Activated CD8-positive, alpha-beta T cell treated with anti-CD3 and anti-CD28 coated beads, Interleukin-2, amount 10 ng/mL, durations not matched to agents 7 days and 5 days (primary cell): ENCODE measurements around the gene TMEM184A. TPM values are rescaled to one million over a fixed set of nuclear protein-coding genes. Genes with fewer than 3 reads are reported as not detected.

Experiments
- ATAC-seq: fragments of 150-1000 bp; cut with Tn5 transposase; one replicate; pipeline ENCODE4 v1.10.0; 2021; ENCODE audit warnings: moderate library complexity
- CTCF ChIA-PET: fragments of 350-600 bp; sonication (Branson Sonifier 250); formaldehyde crosslinking; loops from one replicate; lab custom pipeline; 2021; ENCODE audit warnings: antibody characterized with exemption; lab: Charles Lee
- POLR2A ChIA-PET: fragments of 350-600 bp; sonication (Branson Sonifier 250); formaldehyde crosslinking; loops from one replicate; lab custom pipeline; 2021; ENCODE audit warnings: antibody characterized with exemption; lab: Charles Lee
- DNase-seq: peaks from one replicate; pipeline ENCODE4 v3.0.0-alpha.2; 2020
- H3K27ac Mint-ChIP-seq: one replicate; pipeline ENCODE4 v1.8.0; 2021; ENCODE audit warnings: mild to moderate bottlenecking, mixed read lengths
- H3K27me3 Mint-ChIP-seq: one replicate; pipeline ENCODE4 v1.8.0; 2021; ENCODE audit warnings: low read depth, mixed read lengths
- H3K36me3 Mint-ChIP-seq: one replicate; pipeline ENCODE4 v1.8.0; 2021; ENCODE audit warnings: low read depth, mixed read lengths
- H3K4me1 Mint-ChIP-seq: one replicate; pipeline ENCODE4 v1.8.0; 2021; ENCODE audit warnings: low read depth, mixed read lengths
- H3K4me3 Mint-ChIP-seq: one replicate; pipeline ENCODE4 v1.8.0; 2021; ENCODE audit warnings: mild to moderate bottlenecking, mixed read lengths
- H3K9me3 Mint-ChIP-seq: one replicate; pipeline ENCODE4 v1.8.0; 2022; ENCODE audit warnings: mixed read lengths; ENCODE audit not compliant: insufficient read depth
- total RNA-seq, 2 experiments: library from RNA; stranded (reverse); gene quantifications; one replicate each; pipeline ENCODE4 v1.2.3, GENCODE V29; 2021

The TMEM184A gene
- total RNA-seq, 2 experiments from 2014 or later = not detected

DNA sequence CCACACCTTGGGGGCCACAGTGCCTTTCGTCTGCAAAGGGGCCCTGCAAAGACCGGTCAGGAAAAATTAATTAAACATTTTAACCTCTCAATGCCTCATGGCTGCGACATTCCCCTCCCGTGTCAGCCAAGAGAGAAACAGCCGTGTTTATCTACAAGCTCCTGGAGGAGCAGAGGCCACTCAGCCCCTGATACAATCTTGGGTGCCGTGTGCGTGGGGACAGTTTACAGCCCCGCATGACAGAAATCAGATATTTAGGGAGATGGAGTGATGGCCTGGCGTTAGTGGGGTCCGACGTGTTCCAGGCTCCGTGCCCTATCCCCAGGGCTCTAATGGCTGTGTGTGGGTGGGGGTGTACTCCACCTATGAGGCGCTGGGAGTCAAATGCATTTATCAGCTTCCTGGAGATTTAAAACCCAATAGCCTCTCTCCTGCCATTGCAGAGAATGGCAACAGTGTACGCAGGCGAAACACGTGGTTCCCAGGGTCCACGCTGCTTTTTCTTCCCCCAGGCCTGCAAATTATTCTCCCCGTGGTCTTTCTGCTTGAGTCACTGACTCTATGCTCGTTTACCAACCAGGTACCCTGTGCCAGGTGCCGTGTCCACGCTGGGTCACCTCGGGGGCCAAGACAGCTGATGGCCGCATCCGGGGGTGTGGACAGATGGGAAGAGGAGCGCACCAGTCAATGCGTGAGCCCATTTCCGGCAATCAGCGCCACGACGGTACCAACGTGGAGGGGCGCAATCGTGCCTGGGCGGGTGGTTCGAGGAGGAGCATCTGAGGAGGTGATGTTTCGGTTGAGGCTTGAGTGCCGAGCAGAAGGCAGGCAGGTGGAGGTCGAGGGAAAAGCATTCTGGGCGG, 40.4 kb upstream of the TMEM184A start:
- Mint-ChIP-seq H3K9me3 (no peaks in the 10 kb centered on the region), H3K27me3 (peaks cover 19% of the 10 kb centered on the region), H3K36me3 (no peaks in the 10 kb centered on the region), H3K4me1 (peaks cover 16% of the 10 kb centered on the region), H3K4me3 (no peak overlapping the region), H3K27ac (no peak overlapping the region)
- ChIA-PET POLR2A (no interaction called here), CTCF (interaction anchor here (1.2 kb wide), 1 partner anchor 17 kb away, joined by 3 read pairs; no protein-coding TSS in a partner anchor)
- DNase-seq (no peak), ATAC-seq (no peak)

DNA sequence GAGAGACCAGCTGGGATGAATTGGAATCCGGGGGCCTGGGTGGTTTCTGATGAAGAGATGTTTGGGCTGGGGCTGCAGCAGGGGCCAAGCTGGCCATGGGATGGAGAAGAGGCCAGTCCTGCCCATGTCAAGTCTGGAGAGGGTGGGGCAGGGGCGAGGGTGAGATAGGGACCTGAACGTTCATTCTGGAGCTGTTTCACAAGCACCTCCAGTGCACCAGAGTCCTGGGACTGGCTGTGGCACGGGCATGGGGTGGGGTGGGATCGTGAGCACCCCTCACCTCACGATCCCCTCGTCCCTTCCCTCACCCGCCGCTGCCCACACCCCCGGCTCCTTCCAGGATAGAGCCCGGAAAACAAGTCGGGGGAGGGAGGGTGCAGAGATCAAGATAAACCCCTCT, 39.6 kb upstream of the TMEM184A start:
- DNase-seq (no peak), ATAC-seq (no peak)
- Mint-ChIP-seq H3K36me3 (no peaks in the 10 kb centered on the region), H3K9me3 (no peaks in the 10 kb centered on the region), H3K27me3 (peaks cover 26% of the 10 kb centered on the region), H3K27ac (no peak overlapping the region), H3K4me1 (peaks cover 22% of the 10 kb centered on the region), H3K4me3 (no peak overlapping the region)
- ChIA-PET CTCF (no interaction called here), POLR2A (no interaction called here)

DNA sequence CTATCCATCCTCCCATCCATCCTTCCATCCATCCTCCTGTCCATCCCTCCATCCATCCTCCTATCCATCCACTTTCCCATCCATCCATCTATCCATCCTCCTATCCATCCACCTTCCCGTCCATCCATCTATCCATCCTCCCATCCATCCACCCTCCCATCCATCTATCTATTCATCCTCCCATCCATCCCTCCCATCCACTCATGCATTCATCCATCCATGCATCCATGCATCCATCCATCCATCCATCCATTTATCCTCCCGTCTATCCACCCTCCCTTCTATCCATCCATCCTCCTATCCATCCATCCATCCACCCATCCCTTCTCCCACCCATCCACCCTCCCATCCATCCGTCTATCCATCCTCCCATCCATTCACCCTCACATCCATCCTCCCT, 39.0 kb upstream of the TMEM184A start:
- peaks cover 25% of the 10 kb centered on the region for H3K4me1 Mint-ChIP-seq
- POLR2A ChIA-PET = no interaction called here
- DNase-seq (no peak), ATAC-seq (no peak)
- H3K36me3 Mint-ChIP-seq = no peaks in the 10 kb centered on the region
- no peak overlapping the region for H3K27ac Mint-ChIP-seq
- H3K9me3 Mint-ChIP-seq = no peaks in the 10 kb centered on the region
- peaks cover 29% of the 10 kb centered on the region for H3K27me3 Mint-ChIP-seq
- CTCF ChIA-PET = no interaction called here
- H3K4me3 Mint-ChIP-seq = no peak overlapping the region

DNA sequence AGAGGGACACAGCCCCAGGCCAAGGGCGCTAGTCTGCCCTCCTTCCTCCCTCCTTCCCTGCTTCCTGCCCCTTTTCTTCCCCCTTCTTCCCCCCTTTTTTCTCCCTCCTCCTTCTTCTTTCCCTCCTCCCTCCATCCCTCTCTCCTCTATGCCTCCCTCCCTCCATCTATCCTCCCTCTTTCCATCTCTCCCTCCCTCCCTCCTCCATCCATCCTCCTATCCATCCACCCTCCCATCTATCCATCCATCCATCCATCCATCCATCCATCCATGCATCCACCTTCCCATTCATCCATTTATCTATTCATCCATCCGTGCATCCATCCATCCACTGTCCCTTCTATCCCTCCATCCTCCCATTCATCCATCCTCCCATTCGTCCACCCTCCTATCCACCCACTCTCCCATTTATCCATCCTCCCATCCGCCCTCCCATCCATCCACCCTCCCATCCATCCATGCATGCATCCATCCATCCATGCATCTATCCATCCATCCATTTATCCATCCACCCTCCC, 38.0 kb upstream of the TMEM184A start:
- Mint-ChIP-seq H3K9me3 (no peaks in the 10 kb centered on the region), H3K4me1 (peaks cover 25% of the 10 kb centered on the region), H3K27me3 (peaks cover 31% of the 10 kb centered on the region), H3K4me3 (no peak overlapping the region), H3K36me3 (peaks cover 2% of the 10 kb centered on the region), H3K27ac (no peak overlapping the region)
- CTCF ChIA-PET = no interaction called here
- DNase-seq = no peak
- no peak for ATAC-seq
- POLR2A ChIA-PET = no interaction called here

DNA sequence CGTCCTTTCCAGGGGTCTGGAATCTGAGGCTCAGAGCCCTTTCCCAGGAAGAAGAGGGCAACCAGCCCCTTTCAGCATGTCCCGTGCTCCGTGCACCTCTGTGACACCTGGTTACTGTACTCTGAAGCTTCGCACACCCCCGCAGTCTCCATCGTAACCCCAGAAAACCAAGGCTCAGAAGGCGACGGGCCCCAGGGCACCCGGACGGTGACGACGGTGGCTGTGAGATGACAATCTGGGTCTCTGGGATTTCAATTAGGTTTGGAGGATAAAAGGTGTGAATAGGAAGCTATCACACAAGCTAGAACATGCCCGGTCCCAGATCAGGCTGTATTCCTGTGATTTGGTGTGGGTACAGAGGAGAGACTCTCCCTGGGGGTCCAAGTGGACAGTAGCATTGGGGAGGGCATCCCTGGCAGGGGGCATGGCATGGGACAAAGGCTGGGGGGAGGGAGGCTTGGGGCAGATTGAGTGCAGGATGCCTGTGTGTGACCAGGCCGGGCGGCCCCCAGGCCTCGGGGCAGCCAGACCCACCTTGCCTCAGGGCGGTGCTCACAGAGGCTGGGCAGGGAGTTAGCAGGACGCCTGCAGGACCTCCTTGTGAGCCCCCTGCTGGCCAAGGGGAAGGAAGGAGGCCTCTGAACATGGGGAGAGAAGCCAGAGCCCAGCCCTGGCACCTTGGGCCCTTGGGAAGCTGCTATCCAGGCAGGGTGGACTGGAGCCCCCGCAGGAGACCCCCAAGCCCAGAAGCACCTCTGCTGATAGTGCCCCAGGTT, 37.3 kb upstream of the TMEM184A start:
- Mint-ChIP-seq H3K9me3 (no peaks in the 10 kb centered on the region), H3K27me3 (peaks cover 31% of the 10 kb centered on the region), H3K27ac (no peak overlapping the region), H3K4me3 (no peak overlapping the region), H3K4me1 (peaks cover 25% of the 10 kb centered on the region), H3K36me3 (peaks cover 2% of the 10 kb centered on the region)
- CTCF ChIA-PET = interaction anchor here (0.7 to 1.4 kb wide), 3 partner anchors 13 to 296 kb away, joined by 3 to 4 read pairs (median 3); no protein-coding TSS in a partner anchor
- no peak for ATAC-seq
- DNase-seq = peak; percentile 28
- POLR2A ChIA-PET = no interaction called here

DNA sequence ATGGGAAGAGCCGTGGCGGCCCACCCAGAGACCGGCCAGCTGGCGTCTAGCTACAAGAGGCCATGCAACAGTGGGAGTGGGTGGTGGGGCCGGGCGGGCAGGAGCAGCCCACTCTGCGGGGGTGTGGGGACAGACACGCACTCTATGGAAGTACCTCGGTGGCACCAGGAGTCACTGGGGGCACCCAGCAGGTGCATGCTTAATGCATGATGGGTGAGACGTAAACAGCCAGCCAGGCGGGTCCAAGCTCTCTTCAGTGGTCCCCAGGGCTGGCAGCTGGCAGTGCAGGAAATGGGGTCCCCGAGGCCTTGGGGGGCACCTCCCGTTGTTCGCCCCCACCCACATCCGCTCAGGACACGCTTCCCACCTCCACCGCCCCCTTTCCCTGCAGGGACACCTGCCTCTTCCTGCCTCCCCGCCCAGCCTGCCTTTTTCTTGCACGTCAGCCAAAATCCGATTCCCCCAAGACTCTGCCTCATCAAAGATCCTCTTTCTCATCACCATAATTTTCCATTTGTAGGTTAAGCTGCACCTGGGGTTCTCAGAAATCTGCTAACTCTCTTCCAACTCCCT, 36.4 kb upstream of the TMEM184A start:
- Mint-ChIP-seq H3K27ac (no peak overlapping the region), H3K4me3 (peak overlapping the region; percentile 19), H3K4me1 (peaks cover 25% of the 10 kb centered on the region), H3K36me3 (peaks cover 2% of the 10 kb centered on the region), H3K27me3 (peaks cover 31% of the 10 kb centered on the region), H3K9me3 (no peaks in the 10 kb centered on the region)
- ChIA-PET CTCF (interaction anchor here (0.7 to 1.4 kb wide), 3 partner anchors 12 to 297 kb away, joined by 3 to 4 read pairs (median 3); no protein-coding TSS in a partner anchor), POLR2A (no interaction called here)
- DNase-seq = no peak
- peak; percentile 29 for ATAC-seq

DNA sequence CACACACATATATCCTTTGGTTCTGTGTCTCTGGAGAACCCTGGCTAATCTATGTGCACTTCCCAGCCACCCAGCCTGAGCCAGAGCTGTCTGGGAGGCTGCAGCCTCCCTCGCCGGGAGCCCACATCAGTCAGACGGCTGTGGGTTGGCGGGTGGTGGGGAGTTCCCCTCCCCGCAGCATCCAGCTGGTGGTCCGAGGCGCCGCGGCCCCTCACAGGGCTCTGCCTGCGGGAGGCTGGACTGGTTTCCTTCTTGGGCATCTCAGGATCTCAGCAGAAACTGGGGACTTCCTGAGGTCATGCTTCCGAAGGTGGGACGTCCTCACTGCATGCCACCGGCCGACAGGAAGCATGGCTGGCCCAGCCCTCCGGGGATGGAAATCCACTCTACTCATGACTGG, 35.9 kb upstream of the TMEM184A start:
- ATAC-seq (peak; percentile 43), DNase-seq (no peak)
- CTCF ChIA-PET = interaction anchor here (1.4 kb wide), 1 partner anchor 11 kb away, joined by 3 read pairs; no protein-coding TSS in a partner anchor
- POLR2A ChIA-PET = no interaction called here
- H3K27ac Mint-ChIP-seq = no peak overlapping the region
- peaks cover 31% of the 10 kb centered on the region for H3K27me3 Mint-ChIP-seq
- H3K36me3 Mint-ChIP-seq = peaks cover 2% of the 10 kb centered on the region
- peaks cover 25% of the 10 kb centered on the region for H3K4me1 Mint-ChIP-seq
- H3K9me3 Mint-ChIP-seq = no peaks in the 10 kb centered on the region
- H3K4me3 Mint-ChIP-seq = peak overlapping the region; percentile 19

DNA sequence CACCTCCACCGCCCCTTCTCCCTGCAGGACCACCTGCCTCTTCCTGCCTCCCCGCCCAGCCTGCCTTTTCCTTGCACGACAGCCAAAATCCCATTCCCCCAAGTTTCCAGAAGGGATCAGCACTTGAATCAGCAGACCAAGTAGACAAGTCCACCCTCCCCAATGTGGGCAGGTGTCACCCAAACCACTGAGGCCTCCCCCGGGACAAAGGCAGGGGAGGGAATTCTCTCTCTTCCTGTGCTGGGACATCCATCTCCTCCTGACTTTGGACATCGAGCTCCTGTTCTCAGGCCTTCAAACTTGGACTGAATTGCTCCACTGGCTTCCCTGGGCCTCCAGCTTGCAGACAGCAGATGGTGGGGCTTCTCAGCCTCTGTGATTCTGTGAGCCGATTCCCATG, 35.4 kb upstream of the TMEM184A start:
- Mint-ChIP-seq H3K27me3 (peaks cover 31% of the 10 kb centered on the region), H3K27ac (no peak overlapping the region), H3K4me3 (no peak overlapping the region), H3K4me1 (peaks cover 25% of the 10 kb centered on the region), H3K36me3 (peaks cover 2% of the 10 kb centered on the region), H3K9me3 (no peaks in the 10 kb centered on the region)
- DNase-seq = no peak
- ChIA-PET CTCF (no interaction called here), POLR2A (no interaction called here)
- no peak for ATAC-seq

DNA sequence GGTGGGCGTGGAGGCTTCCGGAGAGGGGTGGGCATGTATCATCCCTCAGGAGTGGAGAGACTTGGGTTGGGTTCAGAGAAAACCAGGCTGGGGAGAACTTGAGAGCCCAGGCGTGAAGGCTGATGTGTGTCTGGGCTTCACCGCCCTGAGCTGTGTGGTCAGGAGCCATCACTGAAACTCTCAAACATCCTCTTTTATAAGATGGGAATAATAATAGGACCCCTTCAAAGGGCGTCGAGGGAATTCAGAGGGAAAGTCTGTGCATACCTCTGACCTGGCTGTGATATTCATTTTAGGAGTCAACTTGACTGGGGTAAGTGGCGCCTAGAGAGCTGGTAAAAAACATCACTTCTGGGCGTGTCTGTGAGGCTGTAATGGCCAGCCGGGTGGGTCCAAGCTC, 34.9 kb upstream of the TMEM184A start:
- H3K9me3 Mint-ChIP-seq = no peaks in the 10 kb centered on the region
- no peak for DNase-seq
- peaks cover 25% of the 10 kb centered on the region for H3K4me1 Mint-ChIP-seq
- CTCF ChIA-PET = interaction anchor here (0.5 kb wide), 1 partner anchor 107 kb away, joined by 3 read pairs; no protein-coding TSS in a partner anchor
- ATAC-seq = no peak
- H3K36me3 Mint-ChIP-seq = peaks cover 2% of the 10 kb centered on the region
- POLR2A ChIA-PET = no interaction called here
- peaks cover 31% of the 10 kb centered on the region for H3K27me3 Mint-ChIP-seq
- no peak overlapping the region for H3K4me3 Mint-ChIP-seq
- no peak overlapping the region for H3K27ac Mint-ChIP-seq

DNA sequence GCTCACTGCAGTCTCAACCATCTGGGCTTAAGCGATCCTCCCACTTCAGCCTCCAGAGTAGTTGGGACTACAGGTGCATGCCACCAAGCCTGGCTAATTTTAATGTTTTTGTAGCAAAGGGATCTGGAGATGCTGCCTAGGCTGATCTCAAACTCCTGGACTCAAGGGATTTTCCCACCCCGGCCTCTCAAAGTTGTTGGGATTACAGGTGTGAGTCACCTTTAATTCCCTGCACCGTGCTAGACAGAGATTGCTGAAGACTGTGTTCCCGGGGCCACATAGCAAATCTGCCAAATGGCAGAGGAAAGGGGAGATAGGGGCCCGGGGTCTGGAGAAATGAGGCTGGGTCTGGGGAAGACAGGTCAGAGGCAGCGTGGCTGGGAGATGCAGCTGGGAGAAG, 34.5 kb upstream of the TMEM184A start:
- peaks cover 2% of the 10 kb centered on the region for H3K36me3 Mint-ChIP-seq
- H3K9me3 Mint-ChIP-seq = no peaks in the 10 kb centered on the region
- H3K27ac Mint-ChIP-seq = no peak overlapping the region
- ATAC-seq (no peak), DNase-seq (no peak)
- peaks cover 25% of the 10 kb centered on the region for H3K4me1 Mint-ChIP-seq
- peaks cover 31% of the 10 kb centered on the region for H3K27me3 Mint-ChIP-seq
- ChIA-PET POLR2A (no interaction called here), CTCF (interaction anchor here (0.5 kb wide), 1 partner anchor 108 kb away, joined by 3 read pairs; no protein-coding TSS in a partner anchor)
- no peak overlapping the region for H3K4me3 Mint-ChIP-seq

DNA sequence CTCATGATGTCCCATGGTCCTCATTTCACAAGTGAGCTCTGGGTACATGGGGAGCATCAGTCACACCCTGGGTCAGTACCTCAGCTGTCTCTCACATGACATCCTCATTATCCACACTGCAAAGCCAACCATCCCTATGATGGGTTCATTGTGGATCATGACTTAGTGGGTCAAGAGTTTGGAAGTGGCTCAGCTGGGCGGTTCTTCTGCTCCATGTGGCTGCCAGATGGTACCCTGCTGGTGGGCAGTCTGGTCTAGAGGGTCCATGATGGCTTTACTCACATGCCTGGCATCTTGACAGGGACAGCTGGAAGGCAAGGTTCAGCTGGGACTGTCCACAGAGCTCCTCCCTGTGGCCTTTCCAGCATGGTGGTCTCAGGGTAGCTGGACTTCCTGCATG, 33.0 kb upstream of the TMEM184A start:
- Mint-ChIP-seq H3K36me3 (peaks cover 2% of the 10 kb centered on the region), H3K27me3 (peaks cover 30% of the 10 kb centered on the region), H3K27ac (no peak overlapping the region), H3K4me3 (no peak overlapping the region), H3K4me1 (peaks cover 25% of the 10 kb centered on the region), H3K9me3 (no peaks in the 10 kb centered on the region)
- ATAC-seq (no peak), DNase-seq (no peak)
- ChIA-PET POLR2A (interaction anchor here (0.6 kb wide), 1 partner anchor 782 kb away, joined by 3 read pairs; no protein-coding TSS in a partner anchor), CTCF (interaction anchor here (1.6 kb wide), 1 partner anchor 10 kb away, joined by 4 read pairs; no protein-coding TSS in a partner anchor)
